ENCODE results near the gene DBR1.
A peak's percentile ranks its signal among the peaks of the same experiment; 100 is the strongest.
"Not testable (repeated sequence)": the region's sequence is repeated elsewhere in the genome, so short reads cannot be mapped to it uniquely, and the experiment has no call there.

The DBR1 gene

DNA sequence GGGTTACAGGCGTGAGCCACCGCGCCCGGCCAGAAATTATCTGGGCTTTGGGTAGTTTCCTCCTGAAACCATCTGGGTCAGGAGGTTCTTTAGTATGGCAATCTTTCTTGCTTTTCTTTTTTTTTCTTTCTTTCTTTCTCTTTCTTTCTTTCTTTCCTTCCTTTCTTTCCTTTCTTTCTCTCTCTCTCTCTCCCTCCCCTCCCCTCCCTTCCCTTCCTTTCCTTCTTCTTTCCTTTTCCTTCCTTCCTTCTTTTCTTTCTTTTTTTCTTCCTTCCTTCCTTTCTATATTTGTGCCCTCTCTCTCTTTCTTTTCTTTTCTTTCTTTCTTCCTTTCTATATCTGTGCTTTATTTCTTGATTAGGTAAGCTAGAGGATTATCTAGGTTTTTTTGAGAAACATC, 17.0 kb downstream of the DBR1 start:
- no peak for DNase-seq (ENCODE audit: insufficient read length, low spot score)
- no peak for FAIRE-seq
- no peak for TF ChIP-seq CTCF (IDR thresholded peaks at IDR 0.05; ENCODE audit: insufficient read depth, missing control alignments)

GRCh38 chr3:138154534-138154933, 20.2 kb downstream of the DBR1 start:
- FAIRE-seq: no peak
- no peak for TF ChIP-seq CTCF (IDR thresholded peaks at IDR 0.05; ENCODE audit: insufficient read depth, missing control alignments)
- no peak for DNase-seq (ENCODE audit: insufficient read length, low spot score)

- DNase-seq (ENCODE audit: insufficient read length, low spot score): peak; percentile 40
- FAIRE-seq: peak; percentile 78
- TF ChIP-seq CTCF (IDR thresholded peaks at IDR 0.05; ENCODE audit: insufficient read depth, missing control alignments): peak; percentile 32
Measured at GRCh38 chr3:138148503-138148902, 26.2 kb downstream of the DBR1 start.

DNA sequence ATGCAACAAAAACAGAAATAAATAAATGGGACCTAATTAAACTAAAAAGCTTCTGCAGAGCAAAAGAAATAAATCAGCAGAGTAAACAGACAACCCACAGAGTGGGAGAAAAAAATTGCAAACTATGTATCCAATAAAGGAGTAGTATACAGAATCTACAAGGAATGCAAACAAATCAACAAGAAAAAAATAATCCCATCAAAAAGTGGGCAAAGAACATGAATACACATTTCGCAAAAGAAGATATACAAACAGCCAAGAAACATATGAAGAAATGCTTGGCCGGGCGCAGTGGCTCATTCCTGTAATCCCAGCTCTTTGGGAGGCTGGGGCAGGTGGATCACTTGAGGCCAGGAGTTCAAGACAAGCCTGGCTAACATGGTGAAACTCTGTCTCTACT, 32.5 kb downstream of the DBR1 start:
- not testable (repeated sequence) for FAIRE-seq; DNase-seq (ENCODE audit: insufficient read length, low spot score)

DNA sequence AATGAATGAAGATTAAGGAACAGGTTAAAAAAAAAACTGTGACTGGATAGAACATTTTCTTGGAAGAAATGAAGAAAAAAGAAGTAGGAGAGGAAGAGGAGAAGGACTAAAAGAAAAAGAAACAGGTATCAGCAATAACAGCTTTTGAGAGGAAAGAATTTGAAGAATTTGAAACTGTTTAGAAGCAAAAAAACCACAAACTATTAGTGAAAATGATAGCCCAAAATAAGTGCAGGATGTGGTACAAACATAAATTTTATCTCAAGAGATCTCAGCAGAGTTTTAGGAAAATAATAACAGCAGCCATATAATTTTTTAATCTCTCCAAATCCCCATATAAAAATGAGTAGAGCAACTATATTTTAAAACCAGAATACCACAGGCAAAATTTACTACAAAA, 33.8 kb downstream of the DBR1 start:
- FAIRE-seq (no peak), DNase-seq (ENCODE audit: insufficient read length, low spot score) (no peak)
- TF ChIP-seq CTCF (IDR thresholded peaks at IDR 0.05; ENCODE audit: insufficient read depth, missing control alignments): no peak

- DNase-seq (ENCODE audit: insufficient read length, low spot score): no peak
- no peak for TF ChIP-seq CTCF (IDR thresholded peaks at IDR 0.05; ENCODE audit: insufficient read depth, missing control alignments)
- no peak for FAIRE-seq
Measured at GRCh38 chr3:138139691-138140090, 35.0 kb downstream of the DBR1 start.

GRCh38 chr3:138137861-138138260, 36.9 kb downstream of the DBR1 start:
- no peak for TF ChIP-seq CTCF (IDR thresholded peaks at IDR 0.05; ENCODE audit: insufficient read depth, missing control alignments)
- FAIRE-seq: no peak

DNA sequence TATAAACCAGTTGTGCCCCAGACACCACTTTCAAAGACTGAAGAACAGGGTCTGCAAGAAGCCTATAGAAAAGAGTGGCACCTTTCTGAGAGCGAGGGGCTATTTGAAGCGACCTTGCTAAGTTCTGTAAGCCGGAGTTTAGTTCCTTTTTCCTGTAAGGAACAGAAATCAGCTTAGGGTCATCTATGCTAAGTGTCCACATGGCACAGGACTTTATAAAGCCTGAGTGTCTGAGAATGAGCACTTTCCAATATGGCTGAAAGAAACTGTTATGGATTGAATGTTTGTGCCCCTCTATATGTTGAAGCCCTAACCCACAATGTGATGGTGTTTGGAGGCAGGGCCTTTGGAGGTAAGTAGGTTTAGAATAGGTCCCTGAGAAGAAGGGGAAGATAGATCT, 38.5 kb downstream of the DBR1 start:
- DNase-seq (ENCODE audit: insufficient read length, low spot score): no peak
- FAIRE-seq: no peak
- no peak for TF ChIP-seq CTCF (IDR thresholded peaks at IDR 0.05; ENCODE audit: insufficient read depth, missing control alignments)

More at GRCh38 chr3:138137861-138138260, 36.9 kb downstream of the DBR1 start:
- no peak for DNase-seq (ENCODE audit: insufficient read length, low spot score)

Data from D721Med (cell line).